ENCODE measurements around the gene DAAM1. TPM values are rescaled to one million over a fixed set of nuclear protein-coding genes. Genes with fewer than 3 reads are reported as not detected.

Gene DAAM1
- total and polyA plus RNA-seq, 2 donors (not counting 1 experiment from before 2014, with no cell fraction given): 11.2 to 34.3 TPM

GRCh38 chr14:59363531-59364226 lies 175.2 kb downstream of the DAAM1 start:
- POLR2A ChIA-PET: no interaction called here
- H3K4me1 ChIP-seq (ENCODE audit: control insufficient read depth in 2 of 2, insufficient read depth in 2 of 2, low read length in 2 of 2): peaks cover 24 to 25% of the 10 kb centered on the region in 2 donors
- H3K79me2 ChIP-seq (ENCODE audit: control insufficient read depth, insufficient read depth, low read length): no peaks in the 10 kb centered on the region
- H3K27me3 ChIP-seq (replicated peaks in 1 of 4; ENCODE audit: control extremely low read depth in 1 of 4, control insufficient read depth in 3 of 4, insufficient read depth in 4 of 4, low read length in 3 of 4): no peaks in the 10 kb centered on the region
- Mint-ChIP-seq H3K27me3 (no peaks in the 10 kb centered on the region), H3K4me3 (no peak overlapping the region), H3K9me3 (ENCODE audit: insufficient read depth) (no peaks in the 10 kb centered on the region), H3K4me1 (peaks cover 32% of the 10 kb centered on the region), H3K27ac (no peak overlapping the region)
- CTCF ChIA-PET: no interaction called here
- intact Hi-C loops (cut with micrococcal nuclease): no loop called here
- no peaks in the 10 kb centered on the region for H3K9me3 ChIP-seq (ENCODE audit: control extremely low read depth in 1 of 3, control insufficient read depth in 2 of 3, insufficient read depth in 1 of 3, low read length in 2 of 3)
- no peaks in the 10 kb centered on the region for H4K20me1 ChIP-seq (ENCODE audit: control insufficient read depth, insufficient read depth, low read length, poor library complexity, severe bottlenecking)
- H3K4me3 ChIP-seq (ENCODE audit: control extremely low read depth in 1 of 5, extremely low read depth in 1 of 5, insufficient read depth in 1 of 5, low read depth in 2 of 5, low read length in 4 of 5): no peak overlapping the region
- DNase-seq (no peak), ATAC-seq (ENCODE audit: low read depth) (no peak)
- H3K36me3 ChIP-seq (replicated peaks in 1 of 2; ENCODE audit: control extremely low read depth in 1 of 2, control insufficient read depth in 1 of 2, extremely low read depth in 1 of 2, insufficient read depth in 2 of 2, low read length in 1 of 2): peaks cover 3 to 16% of the 10 kb centered on the region in 2 experiments
- 95% methylated on average over 4 of the region's 5 CpGs for WGBS (ENCODE audit: insufficient coverage)
- TF ChIP-seq, protein P1, sequence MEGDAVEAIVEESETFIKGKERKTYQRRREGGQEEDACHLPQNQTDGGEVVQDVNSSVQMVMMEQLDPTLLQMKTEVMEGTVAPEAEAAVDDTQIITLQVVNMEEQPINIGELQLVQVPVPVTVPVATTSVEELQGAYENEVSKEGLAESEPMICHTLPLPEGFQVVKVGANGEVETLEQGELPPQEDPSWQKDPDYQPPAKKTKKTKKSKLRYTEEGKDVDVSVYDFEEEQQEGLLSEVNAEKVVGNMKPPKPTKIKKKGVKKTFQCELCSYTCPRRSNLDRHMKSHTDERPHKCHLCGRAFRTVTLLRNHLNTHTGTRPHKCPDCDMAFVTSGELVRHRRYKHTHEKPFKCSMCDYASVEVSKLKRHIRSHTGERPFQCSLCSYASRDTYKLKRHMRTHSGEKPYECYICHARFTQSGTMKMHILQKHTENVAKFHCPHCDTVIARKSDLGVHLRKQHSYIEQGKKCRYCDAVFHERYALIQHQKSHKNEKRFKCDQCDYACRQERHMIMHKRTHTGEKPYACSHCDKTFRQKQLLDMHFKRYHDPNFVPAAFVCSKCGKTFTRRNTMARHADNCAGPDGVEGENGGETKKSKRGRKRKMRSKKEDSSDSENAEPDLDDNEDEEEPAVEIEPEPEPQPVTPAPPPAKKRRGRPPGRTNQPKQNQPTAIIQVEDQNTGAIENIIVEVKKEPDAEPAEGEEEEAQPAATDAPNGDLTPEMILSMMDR (IDR thresholded peaks at IDR 0.05): no peak
- no peak for TF ChIP-seq EZH2 (IDR thresholded peaks at IDR 0.05; ENCODE audit: borderline replicate concordance, insufficient read depth, low read depth, low read length, poor library complexity, severe bottlenecking)
- H3K4me2 ChIP-seq (replicated peaks; ENCODE audit: low read depth, low read length, poor library complexity, severe bottlenecking): no peak overlapping the region
- no peak overlapping the region for H3K27ac ChIP-seq (ENCODE audit: low read length in 2 of 2)
- no peak overlapping the region for H3K9ac ChIP-seq (ENCODE audit: low read length)
- no peak overlapping the region for H2AFZ ChIP-seq (ENCODE audit: insufficient read depth, low read depth, low read length, poor library complexity, severe bottlenecking)

DNA sequence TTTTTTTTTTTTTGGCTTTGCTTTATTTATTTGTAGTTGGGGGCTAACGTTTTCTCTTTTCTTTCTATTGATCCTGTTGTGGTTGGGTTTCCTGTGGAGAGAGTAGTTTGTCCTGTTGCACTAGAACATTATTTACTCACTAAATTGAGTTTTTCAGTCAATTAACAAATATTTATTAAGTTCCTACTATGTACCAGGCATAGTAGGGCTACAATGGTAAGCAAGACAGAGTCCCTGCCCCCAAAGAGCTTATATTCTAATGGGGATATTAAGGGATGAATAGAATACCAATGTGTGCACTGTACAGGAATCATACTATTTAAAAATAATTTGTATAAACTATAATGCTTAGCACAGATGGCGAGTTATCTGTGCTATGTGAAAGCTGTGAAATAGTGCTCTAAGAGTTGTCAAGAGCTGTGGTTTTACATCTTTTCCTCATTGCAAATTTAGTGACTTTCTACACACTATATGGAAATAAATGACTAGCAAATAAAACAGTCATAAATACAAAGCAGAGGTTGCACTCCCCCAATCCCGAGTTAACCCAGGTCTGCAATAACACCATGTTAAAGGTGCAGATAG lies 181.8 kb downstream of the DAAM1 start:
- H3K27me3 ChIP-seq (replicated peaks in 1 of 4; ENCODE audit: control extremely low read depth in 1 of 4, control insufficient read depth in 3 of 4, insufficient read depth in 4 of 4, low read length in 3 of 4): no peaks in the 10 kb centered on the region
- Mint-ChIP-seq H3K27me3 (no peaks in the 10 kb centered on the region), H3K4me3 (no peak overlapping the region), H3K4me1 (no peaks in the 10 kb centered on the region), H3K27ac (no peak overlapping the region), H3K9me3 (ENCODE audit: insufficient read depth) (no peaks in the 10 kb centered on the region)
- no peak overlapping the region for H3K4me3 ChIP-seq (ENCODE audit: control extremely low read depth in 1 of 5, extremely low read depth in 1 of 5, insufficient read depth in 1 of 5, low read depth in 2 of 5, low read length in 4 of 5)
- TF ChIP-seq, protein P1 (IDR thresholded peaks at IDR 0.05): no peak
- no peak for TF ChIP-seq EZH2 (IDR thresholded peaks at IDR 0.05; ENCODE audit: borderline replicate concordance, insufficient read depth, low read depth, low read length, poor library complexity, severe bottlenecking)
- H2AFZ ChIP-seq (ENCODE audit: insufficient read depth, low read depth, low read length, poor library complexity, severe bottlenecking): no peak overlapping the region
- H3K27ac ChIP-seq (ENCODE audit: low read length in 2 of 2): no peak overlapping the region
- WGBS (ENCODE audit: insufficient coverage): no CpG with 5 or more reads among the region's 3 CpGs
- no peaks in the 10 kb centered on the region for H3K4me1 ChIP-seq (ENCODE audit: control insufficient read depth in 2 of 2, insufficient read depth in 2 of 2, low read length in 2 of 2)
- no peaks in the 10 kb centered on the region for H4K20me1 ChIP-seq (ENCODE audit: control insufficient read depth, insufficient read depth, low read length, poor library complexity, severe bottlenecking)
- no peak overlapping the region for H3K9ac ChIP-seq (ENCODE audit: low read length)
- H3K9me3 ChIP-seq (ENCODE audit: control extremely low read depth in 1 of 3, control insufficient read depth in 2 of 3, insufficient read depth in 1 of 3, low read length in 2 of 3): no peaks in the 10 kb centered on the region
- H3K79me2 ChIP-seq (ENCODE audit: control insufficient read depth, insufficient read depth, low read length): no peaks in the 10 kb centered on the region
- H3K4me2 ChIP-seq (replicated peaks; ENCODE audit: low read depth, low read length, poor library complexity, severe bottlenecking): no peak overlapping the region
- CTCF ChIA-PET: interaction anchor here (1.2 kb wide), 1 partner anchor 11 kb away, joined by 4 read pairs; no protein-coding TSS in a partner anchor
- POLR2A ChIA-PET: no interaction called here
- peaks cover 3 to 5% of the 10 kb centered on the region in 2 experiments for H3K36me3 ChIP-seq (replicated peaks in 1 of 2; ENCODE audit: control extremely low read depth in 1 of 2, control insufficient read depth in 1 of 2, extremely low read depth in 1 of 2, insufficient read depth in 2 of 2, low read length in 1 of 2)
- DNase-seq: no peak
- no peak for ATAC-seq (ENCODE audit: low read depth)
- intact Hi-C loops (cut with micrococcal nuclease): no loop called here
